GM12874 (cell line): ENCODE results near the gene PPFIA2.

Source experiments
- TF ChIP-seq, protein P1 (sequence below): IDR thresholded peaks from 2 replicates; pipeline ENCODE4 v1.5.1; 2011; ENCODE audit warnings: low read depth, mild to moderate bottlenecking, control low read depth, low read length, moderate library complexity; ENCODE audit not compliant: insufficient read depth

PPFIA2 gene

DNA sequence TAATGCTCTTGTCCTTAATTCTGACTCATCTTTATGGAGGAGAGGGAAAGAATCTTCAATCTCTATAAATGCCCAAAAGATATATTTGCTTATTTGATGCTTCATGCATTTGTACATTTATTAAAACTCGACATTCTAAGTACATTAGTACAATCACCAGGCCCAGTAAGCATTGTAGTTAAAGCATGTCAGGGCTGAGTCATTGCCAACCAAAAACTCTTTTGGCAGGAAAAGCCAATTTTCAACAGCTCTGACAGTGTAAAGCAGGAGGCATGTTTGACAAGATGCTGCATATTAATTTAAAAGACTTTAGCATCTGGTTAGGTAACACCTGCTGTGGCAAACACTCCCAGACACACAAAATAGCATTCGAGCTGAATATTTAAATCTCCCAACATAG is 290.9 kb downstream of the PPFIA2 start:
- TF ChIP-seq, protein P1, sequence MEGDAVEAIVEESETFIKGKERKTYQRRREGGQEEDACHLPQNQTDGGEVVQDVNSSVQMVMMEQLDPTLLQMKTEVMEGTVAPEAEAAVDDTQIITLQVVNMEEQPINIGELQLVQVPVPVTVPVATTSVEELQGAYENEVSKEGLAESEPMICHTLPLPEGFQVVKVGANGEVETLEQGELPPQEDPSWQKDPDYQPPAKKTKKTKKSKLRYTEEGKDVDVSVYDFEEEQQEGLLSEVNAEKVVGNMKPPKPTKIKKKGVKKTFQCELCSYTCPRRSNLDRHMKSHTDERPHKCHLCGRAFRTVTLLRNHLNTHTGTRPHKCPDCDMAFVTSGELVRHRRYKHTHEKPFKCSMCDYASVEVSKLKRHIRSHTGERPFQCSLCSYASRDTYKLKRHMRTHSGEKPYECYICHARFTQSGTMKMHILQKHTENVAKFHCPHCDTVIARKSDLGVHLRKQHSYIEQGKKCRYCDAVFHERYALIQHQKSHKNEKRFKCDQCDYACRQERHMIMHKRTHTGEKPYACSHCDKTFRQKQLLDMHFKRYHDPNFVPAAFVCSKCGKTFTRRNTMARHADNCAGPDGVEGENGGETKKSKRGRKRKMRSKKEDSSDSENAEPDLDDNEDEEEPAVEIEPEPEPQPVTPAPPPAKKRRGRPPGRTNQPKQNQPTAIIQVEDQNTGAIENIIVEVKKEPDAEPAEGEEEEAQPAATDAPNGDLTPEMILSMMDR: no peak

DNA sequence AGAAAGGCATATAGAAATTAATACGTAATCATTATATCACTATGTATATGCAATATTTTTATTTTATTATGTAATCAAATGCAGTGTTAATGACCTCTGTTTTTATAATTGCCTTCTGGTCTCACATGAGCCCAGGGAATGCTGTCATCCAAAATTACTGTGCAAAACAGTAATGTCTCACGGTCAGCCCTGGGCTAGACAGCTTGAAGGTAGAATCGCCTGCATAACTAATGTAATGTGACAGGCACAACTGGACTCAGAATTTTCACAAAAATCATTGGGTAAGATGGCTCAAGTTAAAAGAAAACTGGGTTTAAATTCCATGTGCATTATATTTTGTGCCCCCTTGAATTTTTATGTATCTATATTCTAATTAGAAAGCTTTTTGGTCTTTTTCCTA is 293.3 kb downstream of the PPFIA2 start:
- TF ChIP-seq, protein P1: no peak

DNA sequence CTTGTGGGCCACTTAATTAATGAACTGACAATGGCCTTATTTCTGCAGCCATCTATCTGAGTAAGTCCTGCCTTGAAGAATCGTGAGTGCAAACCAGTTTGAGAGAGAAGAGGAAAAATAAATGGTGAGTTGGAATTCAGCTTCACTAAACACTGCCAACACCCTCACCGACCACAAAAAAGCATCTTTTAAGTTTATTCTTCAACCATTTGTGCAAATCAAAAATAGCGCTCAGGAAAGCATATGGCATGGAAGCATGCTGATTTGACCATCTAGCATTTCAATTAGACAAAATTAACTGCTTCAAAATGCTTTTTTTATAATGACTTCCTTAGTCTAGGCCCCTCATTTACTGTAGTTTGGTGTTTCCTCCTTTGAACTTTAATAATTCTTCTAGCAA is 294.0 kb downstream of the PPFIA2 start:
- TF ChIP-seq, protein P1: no peak

DNA sequence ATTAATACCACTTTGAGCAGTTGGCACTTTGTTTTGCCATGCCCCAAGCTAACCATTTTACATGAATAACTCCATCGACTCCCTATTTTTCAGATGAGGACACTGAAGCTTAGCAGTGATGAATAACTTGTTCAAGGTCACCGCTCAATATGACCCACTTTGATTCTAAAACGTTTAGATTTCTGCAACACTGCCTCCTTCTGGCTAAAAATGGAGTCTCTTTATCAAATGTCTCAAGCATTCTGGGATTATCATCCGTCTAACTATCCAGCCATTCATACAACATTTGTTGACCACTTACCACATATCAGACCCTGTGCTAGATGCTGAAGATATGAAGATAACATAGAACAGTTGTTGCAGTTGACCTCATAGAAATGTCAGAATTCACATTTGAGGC is 298.0 kb downstream of the PPFIA2 start:
- TF ChIP-seq, protein P1: peak; percentile 22; the same call in 1 of the 2 replicates

DNA sequence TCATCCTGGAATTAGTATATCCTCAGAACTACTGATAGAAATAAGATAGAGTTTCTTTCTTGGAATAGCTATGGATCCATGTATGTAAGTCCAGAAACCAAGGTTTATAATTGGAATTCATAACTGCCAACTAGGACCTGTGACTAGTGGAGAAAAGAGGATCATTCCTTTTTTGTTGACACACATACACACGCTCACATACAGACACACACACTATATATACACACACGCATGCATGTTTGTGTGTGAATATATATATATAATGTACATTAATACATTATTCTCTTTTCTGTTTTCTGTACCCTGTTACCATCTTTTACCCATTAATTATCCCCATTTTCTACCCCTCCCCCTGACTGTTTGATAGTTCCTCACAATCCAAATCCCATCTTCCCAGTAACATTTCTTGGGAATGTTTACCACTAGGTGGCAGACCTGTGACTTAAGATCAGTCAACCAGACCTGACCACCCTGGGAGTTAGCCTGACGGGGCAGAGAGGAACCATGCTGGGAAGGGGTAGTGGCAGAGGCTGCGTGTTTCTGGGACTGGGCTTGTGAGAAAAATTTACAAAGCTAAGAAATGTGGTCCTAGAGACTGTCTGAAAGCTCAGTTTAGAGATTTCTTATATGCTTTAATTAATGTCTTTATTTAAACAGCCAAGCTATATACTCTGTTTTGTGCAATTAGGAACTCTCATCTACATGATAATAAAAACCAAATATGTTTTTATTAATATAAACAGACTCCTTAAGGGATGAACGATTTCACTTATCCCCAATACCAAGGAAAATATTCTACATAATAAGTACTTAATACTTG is 308.0 kb downstream of the PPFIA2 start:
- TF ChIP-seq, protein P1: peak; percentile 33; the same call in 1 of the 2 replicates

DNA sequence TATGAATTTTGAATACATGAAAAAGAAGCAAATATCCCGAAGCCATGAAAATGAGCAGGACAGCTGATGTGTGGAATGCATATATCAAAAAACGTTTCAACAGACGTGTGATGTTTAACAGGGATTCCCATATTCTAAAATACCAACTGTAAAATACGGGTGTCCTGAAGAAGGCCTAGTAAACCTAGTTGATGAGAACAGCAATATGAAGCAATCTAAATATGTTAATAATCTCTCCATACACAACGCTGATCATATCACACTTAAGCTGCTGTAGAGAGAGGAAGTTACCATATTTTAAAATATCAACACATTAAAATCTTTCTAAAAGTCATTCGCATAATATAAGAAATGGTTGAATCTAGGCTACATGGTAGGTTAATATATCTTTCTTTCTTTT is 317.5 kb downstream of the PPFIA2 start:
- TF ChIP-seq, protein P1: no peak

DNA sequence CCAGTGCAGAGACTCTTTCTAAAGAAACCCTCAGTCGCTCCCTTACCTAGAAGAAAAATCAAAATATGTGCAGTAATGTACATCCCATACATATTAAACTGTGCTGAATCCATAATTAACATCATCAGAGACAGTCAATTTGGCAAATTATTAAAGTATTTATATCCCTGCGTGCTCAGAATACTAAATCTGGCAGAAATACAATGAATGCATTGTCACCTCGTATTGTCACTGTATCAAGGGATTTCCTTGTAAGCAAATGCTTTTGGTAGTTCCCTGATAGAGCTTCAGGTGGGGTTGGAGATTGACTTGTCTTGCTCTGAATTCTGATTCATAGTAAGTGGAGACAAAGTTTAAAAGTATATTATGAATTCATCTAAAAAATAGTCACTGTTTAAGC is 319.1 kb downstream of the PPFIA2 start:
- TF ChIP-seq, protein P1: no peak
